ENCODE data around the gene ZNF223. TPM values are rescaled to one million over a fixed set of nuclear protein-coding genes. Genes with fewer than 3 reads are reported as not detected.
A peak's percentile ranks its signal among the peaks of the same experiment; 100 is the strongest.

Gene ZNF223
- total RNA-seq, 3 donors from 2014 or later = 0.50 to 1.1 (median 0.71) TPM

DNA sequence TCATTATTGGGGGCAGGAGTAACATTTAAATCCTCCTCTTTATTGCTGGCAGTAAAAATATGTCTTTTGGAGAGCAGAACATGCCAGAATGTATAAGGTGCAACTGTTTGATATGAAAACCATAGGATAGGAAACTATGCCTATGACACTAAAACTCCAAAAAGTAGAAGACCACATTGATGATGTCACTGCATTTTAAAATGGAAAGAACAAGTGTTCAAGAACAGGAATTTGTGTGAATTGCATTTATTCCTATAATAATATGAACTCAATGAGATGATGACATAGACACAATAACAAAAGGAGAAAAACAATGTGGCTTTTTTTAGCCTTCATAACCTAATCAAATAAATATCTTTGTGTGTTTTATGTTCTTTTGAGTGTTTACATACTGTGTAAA is 57.6 kb downstream of the ZNF223 start:
- H3K27me3 Mint-ChIP-seq (ENCODE audit: low read depth) = no peaks in the 10 kb centered on the region
- H3K9me3 Mint-ChIP-seq = peaks cover 48% of the 10 kb centered on the region
- ATAC-seq (no peak), DNase-seq (no peak)
- H3K4me3 Mint-ChIP-seq = no peak overlapping the region
- peaks cover 36% of the 10 kb centered on the region for H3K36me3 Mint-ChIP-seq (ENCODE audit: insufficient read depth)
- peaks cover 18% of the 10 kb centered on the region for H3K4me1 Mint-ChIP-seq (ENCODE audit: low read depth)

DNA sequence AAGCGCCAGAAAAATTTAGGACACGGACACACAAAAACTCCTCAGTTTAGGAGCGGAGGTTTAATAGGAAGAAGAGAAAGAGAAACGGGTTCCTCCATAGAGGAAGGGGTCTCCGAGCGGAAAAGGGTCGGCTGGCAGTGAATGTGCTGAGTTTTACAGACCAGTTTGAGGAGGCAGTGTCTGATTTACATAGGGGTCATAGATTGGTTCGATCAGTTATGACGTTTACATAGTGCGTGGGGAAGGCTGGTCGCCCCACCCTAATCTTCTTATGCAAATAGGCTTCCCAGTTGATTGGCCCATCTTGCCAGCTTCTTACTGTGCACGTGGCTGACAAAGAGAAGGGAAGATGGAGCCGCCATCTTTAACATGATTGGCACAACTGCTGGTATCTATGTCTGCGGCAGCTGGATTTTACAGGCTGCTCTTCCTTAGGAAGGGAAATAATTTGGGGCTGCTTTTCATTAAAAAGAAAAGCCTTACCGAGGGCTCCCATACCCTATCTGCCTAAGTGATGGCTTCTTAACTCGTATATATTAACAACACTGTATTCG is 60.2 kb downstream of the ZNF223 start:
- peaks cover 23% of the 10 kb centered on the region for H3K36me3 Mint-ChIP-seq (ENCODE audit: insufficient read depth)

DNA sequence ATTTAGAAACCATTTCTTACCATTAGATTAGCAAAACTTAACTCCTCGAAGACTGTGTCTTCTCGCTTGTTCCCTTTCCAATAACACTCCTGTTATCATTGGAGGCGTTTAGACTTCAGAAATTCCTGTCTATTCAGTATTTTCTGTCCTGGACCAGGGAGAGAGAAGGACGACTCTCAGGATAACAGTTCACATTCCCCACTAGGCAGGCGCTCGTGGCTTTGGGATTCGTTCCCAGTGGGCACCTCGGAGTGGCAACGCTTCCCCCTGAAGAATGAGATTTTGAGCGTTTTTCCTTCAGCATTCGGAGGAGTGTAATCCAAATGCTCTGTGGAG is 60.9 kb downstream of the ZNF223 start:
- DNase-seq = no peak
- no peak for ATAC-seq
- H3K4me1 Mint-ChIP-seq (ENCODE audit: low read depth) = peaks cover 26% of the 10 kb centered on the region
- H3K9me3 Mint-ChIP-seq = peaks cover 26% of the 10 kb centered on the region
- peaks cover 21% of the 10 kb centered on the region for H3K36me3 Mint-ChIP-seq (ENCODE audit: insufficient read depth)
- no peaks in the 10 kb centered on the region for H3K27me3 Mint-ChIP-seq (ENCODE audit: low read depth)
- peak overlapping the region; percentile 98 for H3K4me3 Mint-ChIP-seq

More for the DNA sequence above, 60.2 kb downstream of the ZNF223 start:
- H3K4me3 Mint-ChIP-seq = peak overlapping the region; percentile 98
- DNase-seq (no peak), ATAC-seq (no peak)
- H3K27me3 Mint-ChIP-seq (ENCODE audit: low read depth) = no peaks in the 10 kb centered on the region
- H3K9me3 Mint-ChIP-seq = peaks cover 34% of the 10 kb centered on the region
- H3K4me1 Mint-ChIP-seq (ENCODE audit: low read depth) = peaks cover 26% of the 10 kb centered on the region

DNA sequence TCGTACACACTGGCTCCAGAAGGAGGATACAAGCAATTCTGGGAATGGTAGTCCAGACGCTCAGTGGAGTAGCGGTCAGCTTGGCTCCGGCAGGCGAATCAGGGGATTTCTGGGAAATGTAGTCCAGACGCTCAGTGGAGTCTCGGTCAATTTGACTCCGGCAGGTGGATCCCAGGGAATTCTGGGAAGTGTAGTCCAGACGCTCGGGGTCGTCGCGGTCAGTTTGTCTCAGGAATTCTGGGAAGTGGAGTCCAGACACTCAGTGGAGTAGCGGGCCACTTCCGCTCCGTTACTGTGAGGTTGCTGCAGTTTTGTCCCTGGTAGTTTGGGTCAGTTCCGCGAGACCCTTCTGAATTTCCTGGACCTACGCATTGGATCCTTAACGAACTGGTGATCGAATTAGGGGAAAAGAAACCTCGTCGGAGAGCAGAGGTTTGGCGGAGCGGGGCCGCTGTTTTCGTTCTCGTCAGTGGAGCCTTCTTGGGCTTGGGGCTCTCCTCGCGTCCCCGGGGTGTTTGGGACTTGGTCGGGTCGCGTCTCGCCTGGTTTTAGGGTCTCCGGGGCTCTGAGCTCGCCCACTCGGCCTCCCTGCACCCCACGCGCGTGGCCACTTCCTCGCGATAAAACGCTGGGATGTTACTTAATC is 61.4 kb downstream of the ZNF223 start, which contains the start of gene ZNF225:
Gene ZNF225, plus strand, starts transcription at position 262 of the 646 bp plus-strand sequence. CDS start 2,429 bp downstream, outside the sequence.
- DNase-seq (peak; percentile 72), ATAC-seq (peak; percentile 99 to 100)
- Mint-ChIP-seq H3K4me1 (ENCODE audit: low read depth) (peaks cover 26% of the 10 kb centered on the region), H3K9me3 (peaks cover 22% of the 10 kb centered on the region), H3K4me3 (peak within 1 kb of the TSS; percentile 98), H3K36me3 (ENCODE audit: insufficient read depth) (peaks cover 19% of the 10 kb centered on the region), H3K27me3 (ENCODE audit: low read depth) (no peaks in the 10 kb centered on the region)

DNA sequence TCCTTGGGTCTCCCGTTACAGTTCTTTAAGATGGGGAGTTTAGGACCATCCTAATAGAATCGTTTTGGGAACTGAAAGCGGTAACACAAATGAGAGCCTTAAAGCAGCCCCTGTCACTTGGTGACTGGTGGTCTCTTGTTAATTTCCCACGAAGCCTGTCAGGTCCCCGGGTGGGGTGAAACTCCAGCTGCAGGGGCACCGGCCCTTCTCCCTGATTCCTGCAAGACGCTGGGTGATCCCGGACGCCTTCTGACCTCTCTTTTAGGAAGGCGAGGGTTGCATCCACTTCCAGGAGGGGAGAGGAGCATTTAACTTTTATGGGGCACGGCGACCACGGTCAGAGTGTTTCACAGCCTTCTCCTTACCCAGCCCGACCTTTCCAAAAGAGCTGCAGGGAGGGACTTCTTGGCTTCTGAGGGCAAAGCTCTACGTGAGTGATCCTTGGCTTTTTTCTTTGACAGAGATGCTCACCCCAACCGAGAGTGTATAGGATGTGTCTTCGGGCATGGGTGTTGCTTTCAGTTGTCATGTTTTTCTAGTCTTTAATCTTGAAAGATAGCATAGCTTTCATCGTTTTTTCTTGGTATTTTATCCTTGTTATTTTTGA is 62.1 kb downstream of the ZNF223 start:
- peak in 1 of 2 donors; percentile 8 for ATAC-seq
- Mint-ChIP-seq H3K4me3 (peak overlapping the region; percentile 98), H3K36me3 (ENCODE audit: insufficient read depth) (peaks cover 22% of the 10 kb centered on the region), H3K9me3 (peaks cover 21% of the 10 kb centered on the region), H3K4me1 (ENCODE audit: low read depth) (peaks cover 26% of the 10 kb centered on the region), H3K27me3 (ENCODE audit: low read depth) (no peaks in the 10 kb centered on the region)
- DNase-seq = no peak

Other genes with a start within 250 kb of the ZNF223 start
- gene LYPD5, start 249.6 kb upstream of the ZNF223 start, total RNA-seq = under 1 TPM in 2 of 3 donors, not detected in 1; 0.53 to 0.87 TPM
- 1 to 10 TPM; 2.7 to 3.2 (median 3.0) TPM for gene ZNF283, start 224.7 kb upstream of the ZNF223 start, total RNA-seq
- under 1 TPM; 0.22 to 0.51 (median 0.34) TPM for gene ZNF404, start 168.1 kb upstream of the ZNF223 start, total RNA-seq
- gene ZNF45, start 116.8 kb upstream of the ZNF223 start, total RNA-seq = 1 to 10 TPM; 5.4 to 7.2 (median 5.7) TPM
- under 1 TPM; 0.28 to 0.95 (median 0.63) TPM for gene ZNF221, start 100.8 kb upstream of the ZNF223 start, total RNA-seq
- gene ZNF155, start 67.8 kb upstream of the ZNF223 start, total RNA-seq = 1 to 10 TPM; 2.4 to 4.2 (median 3.7) TPM
- gene ZNF230, start 49.1 kb upstream of the ZNF223 start, total RNA-seq = 1 to 10 TPM; 1.1 to 1.9 (median 1.8) TPM
- gene ZNF222, start 26.7 kb upstream of the ZNF223 start, total RNA-seq = 1 to 10 TPM in 1 of 3 donors, under 1 TPM in 2; 0.40 to 1.4 (median 0.87) TPM
- gene ZNF284, start 20.1 kb downstream of the ZNF223 start, total RNA-seq = 1 to 10 TPM; 1.3 to 1.5 (median 1.4) TPM
- 1 to 10 TPM; 8.2 to 9.4 (median 8.6) TPM for gene ZNF224, start 42.3 kb downstream of the ZNF223 start, total RNA-seq
- gene ZNF225, start 61.4 kb downstream of the ZNF223 start, total RNA-seq = 1 to 10 TPM; 1.2 to 2.4 (median 1.4) TPM
- 1 to 10 TPM; 3.5 to 5.3 (median 5.2) TPM for gene ZNF234, start 89.5 kb downstream of the ZNF223 start, total RNA-seq
- 1 to 10 TPM; 5.2 to 9.7 (median 5.7) TPM for gene ZNF226, start 113.1 kb downstream of the ZNF223 start, total RNA-seq
- 10 to 100 TPM; 12.5 to 15.3 (median 12.8) TPM for gene ZNF227, start 160.5 kb downstream of the ZNF223 start, total RNA-seq
- gene ZNF233, start 207.8 kb downstream of the ZNF223 start, total RNA-seq = not detected

Measured in activated T-cell treated with anti-CD3 and anti-CD28 coated beads, Interleukin-2, amount 50 U/mL, for 4 hours (primary cell).